Keratinocyte (primary cell): ENCODE results near the gene SEMA3F.

ENCODE experiments used
- CTCF ChIP-seq, 3 experiments: IDR thresholded peaks in 1 of 3; conservative IDR thresholded peaks in 1 of 3; optimal IDR thresholded peaks in 1 of 3; 2 replicates in 2 of 3; 3 replicates in 1 of 3; pipeline versions ENCODE3 to v1.5.1; 2011; ENCODE audit warnings: low read length in 3 of 3, mild to moderate bottlenecking in 3 of 3, moderate library complexity in 2 of 3, control low read depth in 1 of 3, inconsistent platforms in 1 of 3; ENCODE audit not compliant: insufficient read depth in 2 of 3; ENCODE audit errors: extremely low read depth in 1 of 3
- EZH2 ChIP-seq: IDR thresholded peaks from one replicate; pipeline ENCODE4 v1.6.1; 2012; ENCODE audit warnings: inconsistent platforms, mild to moderate bottlenecking, low read length, moderate library complexity

GRCh38 chr3:50169858-50170257 lies 14.7 kb downstream of the SEMA3F start:
- TF ChIP-seq EZH2 (no peak), CTCF (optimal IDR thresholded peaks at IDR 0.05 in 1 of 3, IDR thresholded peaks at IDR 0.05 in 1 of 3, conservative IDR thresholded peaks at IDR 0.05 in 1 of 3; ENCODE audit: extremely low read depth in 1 of 3, insufficient read depth in 2 of 3, low read length in 3 of 3) (no peak)
